OCI-LY3 (cell line): Measurements from ENCODE around the gene MICALL2.

Experiments used
- CTCF ChIP-seq: fragments of 200-600, 300-600 bp; sonication (generic); IDR thresholded peaks from 2 replicates; pipeline ENCODE4 v1.5.1; 2014; ENCODE audit warnings: antibody characterized with exemption, low read length, low read depth
- EZH2phosphoT487 ChIP-seq: fragments of 200-600 bp; shearing (Covaris generic); IDR thresholded peaks from 2 replicates; pipeline ENCODE4 v1.6.1; 2018; ENCODE audit warnings: antibody characterized with exemption, mixed run types, low read depth

GRCh38 chr7:1461646-1462375 lies 2.5 kb upstream of the MICALL2 start:
- no peak for TF ChIP-seq CTCF
- TF ChIP-seq EZH2phosphoT487: no peak
